DND-41 (cell line): ENCODE data around the gene CDH23.
A peak's percentile ranks its signal among the peaks of the same experiment; 100 is the strongest.

Experiments used
- EZH2 ChIP-seq: IDR thresholded peaks from 3 replicates; pipeline ENCODE4 v1.6.1; 2012; ENCODE audit warnings: borderline replicate concordance, low read depth, mild to moderate bottlenecking, moderate library complexity, low read length, inconsistent platforms; ENCODE audit not compliant: severe bottlenecking
- TF ChIP-seq, protein P1 (sequence below): IDR thresholded peaks from 2 replicates; pipeline ENCODE4 v1.5.1; 2012; ENCODE audit warnings: borderline replicate concordance, low read length, moderate library complexity, mild to moderate bottlenecking; ENCODE audit not compliant: poor library complexity, severe bottlenecking; ENCODE audit errors: extremely low read depth

DNA sequence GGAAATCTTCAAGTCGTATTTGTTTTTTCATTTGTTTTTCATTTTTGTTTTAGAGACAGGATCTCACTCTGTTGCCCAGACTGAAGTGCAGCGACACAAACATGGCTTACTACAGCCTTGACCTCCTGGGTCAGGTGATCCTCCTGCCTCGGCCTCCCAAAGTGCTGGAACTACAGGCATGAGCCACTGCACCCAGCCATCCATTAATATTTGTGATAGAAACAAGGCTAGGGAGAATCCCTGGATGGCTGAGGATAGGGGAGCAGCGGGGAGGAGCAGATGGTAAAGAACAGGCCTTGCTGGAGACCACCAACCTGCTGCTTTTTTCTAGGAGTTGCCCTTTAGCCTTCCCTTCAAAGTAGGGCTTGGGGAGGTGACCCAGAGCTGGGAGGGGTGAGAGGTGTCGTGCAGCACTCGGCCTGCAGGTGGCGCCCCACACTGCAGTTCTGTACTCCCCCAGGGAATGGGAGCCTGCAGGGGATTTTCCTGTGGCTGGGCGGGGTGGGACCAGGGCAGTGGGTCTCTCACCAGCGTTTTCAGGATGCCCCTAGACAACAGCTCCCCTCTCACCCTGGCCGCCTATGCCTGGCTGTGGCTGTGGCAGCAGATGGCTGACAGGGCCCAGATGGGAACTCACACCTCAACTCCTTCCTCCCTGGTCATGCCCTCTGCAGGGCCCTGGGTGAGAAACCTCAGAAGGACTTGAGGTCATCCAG lies 12.6 kb upstream of the CDH23 start:
- TF ChIP-seq, protein P1, sequence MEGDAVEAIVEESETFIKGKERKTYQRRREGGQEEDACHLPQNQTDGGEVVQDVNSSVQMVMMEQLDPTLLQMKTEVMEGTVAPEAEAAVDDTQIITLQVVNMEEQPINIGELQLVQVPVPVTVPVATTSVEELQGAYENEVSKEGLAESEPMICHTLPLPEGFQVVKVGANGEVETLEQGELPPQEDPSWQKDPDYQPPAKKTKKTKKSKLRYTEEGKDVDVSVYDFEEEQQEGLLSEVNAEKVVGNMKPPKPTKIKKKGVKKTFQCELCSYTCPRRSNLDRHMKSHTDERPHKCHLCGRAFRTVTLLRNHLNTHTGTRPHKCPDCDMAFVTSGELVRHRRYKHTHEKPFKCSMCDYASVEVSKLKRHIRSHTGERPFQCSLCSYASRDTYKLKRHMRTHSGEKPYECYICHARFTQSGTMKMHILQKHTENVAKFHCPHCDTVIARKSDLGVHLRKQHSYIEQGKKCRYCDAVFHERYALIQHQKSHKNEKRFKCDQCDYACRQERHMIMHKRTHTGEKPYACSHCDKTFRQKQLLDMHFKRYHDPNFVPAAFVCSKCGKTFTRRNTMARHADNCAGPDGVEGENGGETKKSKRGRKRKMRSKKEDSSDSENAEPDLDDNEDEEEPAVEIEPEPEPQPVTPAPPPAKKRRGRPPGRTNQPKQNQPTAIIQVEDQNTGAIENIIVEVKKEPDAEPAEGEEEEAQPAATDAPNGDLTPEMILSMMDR: peak; percentile 97
- no peak for TF ChIP-seq EZH2
